NOMO-1 treated with DMSO at 0.1 percent for 48 hours (cell line): Measurements from ENCODE around the gene SPATA32.
A peak's percentile ranks its signal among the peaks of the same experiment; 100 is the strongest.

Experiments
- DNase-seq: peaks from one replicate; lab custom pipeline; 2025; ENCODE audit not compliant: unreplicated experiment; lab: John Stamatoyannopoulos, UW

The SPATA32 gene

GRCh38 chr17:45293413-45294211 is 31.7 kb upstream of the SPATA32 start:
- peak; percentile 60 for DNase-seq

GRCh38 chr17:45292696-45293412 is 31.0 kb upstream of the SPATA32 start:
- no peak for DNase-seq

GRCh38 chr17:45291171-45291805 is 29.4 kb upstream of the SPATA32 start:
- peak; percentile 80 for DNase-seq

DNA sequence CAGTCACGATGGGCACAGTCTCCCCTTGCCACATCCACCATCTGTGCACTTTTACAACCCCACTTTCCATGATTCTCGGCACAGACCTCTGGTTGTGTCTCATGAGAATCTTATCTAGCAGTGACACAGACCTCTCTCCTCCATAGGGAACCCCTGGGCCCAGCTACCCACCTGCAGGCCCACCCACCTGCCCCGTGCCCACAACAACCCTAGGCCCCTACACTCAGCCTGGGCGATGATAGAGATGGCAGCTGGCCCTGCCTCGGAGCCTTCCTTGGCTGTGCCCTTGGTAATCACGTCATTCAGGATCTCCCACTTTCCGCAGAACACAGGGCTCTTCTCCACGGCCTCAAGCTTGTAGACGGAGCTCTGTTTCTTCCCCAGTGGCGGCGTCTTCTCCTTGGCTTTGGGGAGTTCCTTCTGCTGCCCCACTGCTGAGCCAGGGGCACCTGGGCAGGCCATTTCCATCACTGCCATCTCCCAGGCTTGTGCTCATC is 28.4 kb upstream of the SPATA32 start:
- DNase-seq, result no peak

DNA sequence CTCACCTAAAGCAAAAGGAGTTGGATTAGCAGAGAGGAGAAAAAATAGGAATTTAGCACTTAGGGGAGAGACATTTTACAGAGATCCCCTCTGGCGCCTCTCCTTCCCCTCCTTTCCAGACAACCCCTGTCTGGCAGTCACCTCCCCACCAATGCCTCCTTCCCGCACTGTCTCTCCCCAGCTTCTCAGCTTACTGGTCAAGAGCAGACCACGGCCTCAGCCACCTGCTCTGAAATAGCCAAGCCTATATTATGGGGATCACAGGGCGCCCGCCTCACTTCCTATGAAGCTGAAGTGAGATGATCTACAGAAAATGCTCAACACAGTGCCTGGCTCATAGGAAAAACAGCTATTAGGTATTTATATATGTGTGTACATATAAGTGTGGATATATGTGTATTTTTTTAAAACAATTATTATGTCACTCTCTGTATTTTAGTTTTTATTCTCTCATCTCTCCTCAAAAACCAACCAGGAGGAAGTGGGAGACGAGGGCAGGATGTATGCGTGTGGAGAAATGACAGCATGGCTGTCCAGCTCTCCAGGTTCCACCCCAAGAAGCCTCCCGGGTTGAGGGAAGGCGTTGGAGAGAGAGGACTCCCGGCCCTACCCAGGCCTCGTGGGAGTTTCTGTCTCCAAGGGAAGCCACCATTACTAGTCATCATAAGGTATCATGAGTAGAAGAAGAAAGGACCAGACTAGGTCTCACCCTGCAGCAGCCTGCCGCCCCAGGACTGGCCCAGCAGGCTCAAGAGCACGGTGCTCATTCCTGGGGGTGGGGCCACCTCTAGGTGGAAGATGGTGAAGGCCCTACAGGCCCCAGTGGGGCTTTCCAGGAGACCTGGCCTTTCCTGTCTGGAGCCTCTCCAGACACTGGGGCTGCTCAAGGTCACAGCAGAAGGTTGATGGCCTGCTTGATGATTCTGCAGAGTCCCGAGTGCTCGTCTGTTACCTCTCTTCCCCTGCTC is 27.7 kb upstream of the SPATA32 start:
- DNase-seq, result no peak

DNA sequence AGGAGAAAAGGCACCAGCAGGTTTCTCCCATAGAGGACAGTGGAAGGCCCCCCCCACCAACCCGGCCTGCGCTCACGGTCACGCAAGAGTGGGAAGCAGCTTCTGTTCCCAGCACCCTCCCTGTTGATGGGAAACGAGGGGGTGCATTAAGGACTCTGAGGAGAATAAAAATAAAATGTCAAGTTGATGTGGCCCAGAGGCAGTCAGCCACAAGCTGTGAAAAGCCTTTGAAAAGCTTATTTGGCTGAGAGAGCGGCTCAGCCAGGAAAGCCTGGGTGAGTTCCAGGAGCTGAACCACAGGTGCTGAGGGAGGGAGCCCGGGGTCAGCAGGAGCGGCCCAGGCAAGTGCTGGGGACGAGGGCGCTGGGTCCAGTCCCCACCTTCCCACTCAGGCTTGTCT is 26.9 kb upstream of the SPATA32 start:
- DNase-seq, result no peak

DNA sequence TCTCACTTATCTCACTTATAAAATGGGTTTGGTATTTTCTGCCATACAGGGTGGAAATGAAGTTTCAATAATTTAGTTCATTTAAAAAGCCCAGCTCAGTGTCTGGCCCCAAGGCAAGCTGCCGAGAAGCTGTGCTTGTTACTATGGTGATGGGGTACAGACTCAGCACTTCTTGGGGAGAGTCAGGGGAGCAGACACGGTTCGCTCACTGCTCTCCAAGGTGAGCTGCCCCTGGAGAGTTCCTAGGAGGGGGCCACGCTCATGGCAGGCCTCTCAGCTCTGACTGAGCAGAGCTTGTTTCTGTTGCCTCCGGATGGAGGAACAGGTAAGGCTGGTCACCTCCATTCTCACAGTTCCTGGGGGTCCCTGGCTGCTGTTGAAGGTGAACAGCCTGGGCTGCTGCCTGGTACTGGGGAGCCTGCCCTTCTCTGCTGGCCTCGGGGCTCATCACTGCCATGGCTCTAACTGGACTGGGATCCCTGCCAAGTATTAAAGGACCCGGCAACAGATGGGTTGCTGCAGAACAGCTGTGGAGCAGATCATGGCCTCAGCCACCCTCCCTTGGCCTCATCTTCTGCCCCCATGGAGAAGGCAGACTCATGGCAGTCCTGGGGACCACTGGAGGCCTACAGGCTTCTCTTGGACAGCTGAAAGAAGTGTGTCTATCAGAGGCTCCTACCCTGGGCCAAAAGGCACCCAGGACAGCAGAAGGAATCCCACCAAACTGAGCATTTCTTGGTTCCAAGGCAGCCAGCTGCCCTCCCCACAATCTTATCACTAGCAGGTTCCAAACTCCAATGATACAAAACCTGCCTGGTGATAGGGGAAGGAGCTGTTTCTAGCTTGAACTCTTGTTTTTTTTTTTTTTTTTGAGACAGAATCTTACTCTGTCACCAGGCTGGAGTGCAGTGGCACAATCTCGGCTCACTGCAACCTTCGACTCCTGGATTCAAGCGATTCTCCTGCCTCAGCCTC is 25.9 kb upstream of the SPATA32 start:
- no peak for DNase-seq

DNA sequence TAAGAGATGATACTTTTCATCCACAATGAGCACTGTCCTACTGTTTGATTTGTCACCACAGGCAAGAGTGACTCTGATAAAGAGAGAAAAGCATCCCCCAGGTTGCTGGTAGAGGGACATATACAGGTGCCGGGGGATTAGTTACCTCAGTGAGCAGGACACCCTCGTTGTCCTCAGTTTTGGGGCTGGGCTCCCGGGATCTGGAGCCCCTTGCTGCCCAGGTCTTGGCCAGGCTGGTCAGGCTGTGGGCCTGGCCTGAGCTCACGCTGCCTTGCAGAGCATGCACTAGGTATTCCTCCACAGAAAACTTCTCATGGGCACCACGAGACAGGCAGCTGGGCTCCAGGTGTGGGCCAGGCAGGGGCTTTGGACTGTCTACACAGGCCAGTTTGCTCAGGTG is 24.4 kb upstream of the SPATA32 start:
- no peak for DNase-seq

DNA sequence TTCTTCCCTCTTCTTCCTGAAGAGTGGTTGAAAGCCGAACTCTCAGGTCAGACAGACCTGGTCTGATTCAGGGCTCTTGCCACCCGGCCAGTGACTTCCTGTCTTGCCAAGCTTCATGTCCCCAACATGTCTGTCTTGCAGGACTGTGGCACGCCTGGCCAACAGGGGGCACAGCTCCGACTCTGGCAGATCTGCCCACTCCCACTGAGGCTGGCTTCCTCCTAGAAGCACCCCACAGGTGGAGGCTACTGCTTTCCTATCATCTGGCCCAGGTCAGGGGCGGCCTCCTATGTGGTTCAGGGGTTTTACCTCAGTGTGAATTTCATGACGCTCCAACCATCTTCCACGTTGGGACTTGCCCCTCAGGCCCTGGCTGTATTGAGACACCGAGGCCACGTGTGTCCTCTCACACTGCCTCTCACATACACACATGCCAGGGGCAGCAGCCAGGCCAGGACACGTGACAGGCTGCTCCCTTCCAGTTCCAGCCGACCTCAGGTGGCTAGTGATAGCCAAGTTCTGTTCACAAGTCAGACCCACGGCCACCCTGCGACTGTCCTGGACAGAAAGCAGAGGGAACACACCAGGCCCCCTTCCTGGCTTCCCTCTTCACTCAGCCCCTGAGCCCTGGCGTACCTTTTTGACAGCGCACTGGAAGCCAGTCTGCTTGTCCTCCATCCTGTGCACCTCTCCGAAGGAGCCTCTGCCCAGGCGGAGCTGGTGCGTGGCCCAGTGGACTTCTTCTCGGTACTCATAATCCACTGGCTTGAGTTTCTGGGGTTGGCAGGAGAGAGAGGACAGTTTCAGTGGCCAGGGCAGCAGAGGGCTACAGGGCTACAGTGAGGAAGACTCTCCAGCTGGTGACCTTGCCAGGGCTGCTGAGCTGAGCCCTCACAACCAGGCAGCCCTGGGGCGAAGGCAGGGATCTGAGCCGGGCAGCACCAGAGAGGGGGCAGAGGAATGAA is 22.6 kb upstream of the SPATA32 start:
- DNase-seq, result peak; percentile 5

GRCh38 chr17:45283711-45284110 is 21.8 kb upstream of the SPATA32 start:
- no peak for DNase-seq

GRCh38 chr17:45282683-45283644 is 21.1 kb upstream of the SPATA32 start:
- no peak for DNase-seq

GRCh38 chr17:45279898-45280297 is 18.0 kb upstream of the SPATA32 start:
- DNase-seq, result no peak

DNA sequence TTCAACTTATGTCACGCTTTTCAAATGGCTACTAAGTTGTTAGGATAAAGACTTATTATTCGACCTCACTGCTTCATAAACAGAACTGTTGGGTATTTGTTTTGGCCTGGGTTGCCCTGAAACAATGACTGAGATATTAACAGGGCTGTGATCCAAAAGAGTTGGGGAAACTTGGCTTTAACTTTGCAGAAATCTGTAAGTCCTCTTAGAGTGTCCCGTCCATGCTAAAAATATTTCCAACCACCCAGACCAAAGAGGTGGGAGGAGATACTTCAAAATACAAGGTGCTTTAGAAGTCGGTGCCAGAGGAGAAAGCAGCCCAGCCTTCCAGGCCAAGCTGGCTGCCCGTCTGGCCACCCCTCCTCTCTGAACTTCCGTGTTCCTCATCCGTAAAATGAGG is 16.1 kb upstream of the SPATA32 start:
- DNase-seq, result no peak

DNA sequence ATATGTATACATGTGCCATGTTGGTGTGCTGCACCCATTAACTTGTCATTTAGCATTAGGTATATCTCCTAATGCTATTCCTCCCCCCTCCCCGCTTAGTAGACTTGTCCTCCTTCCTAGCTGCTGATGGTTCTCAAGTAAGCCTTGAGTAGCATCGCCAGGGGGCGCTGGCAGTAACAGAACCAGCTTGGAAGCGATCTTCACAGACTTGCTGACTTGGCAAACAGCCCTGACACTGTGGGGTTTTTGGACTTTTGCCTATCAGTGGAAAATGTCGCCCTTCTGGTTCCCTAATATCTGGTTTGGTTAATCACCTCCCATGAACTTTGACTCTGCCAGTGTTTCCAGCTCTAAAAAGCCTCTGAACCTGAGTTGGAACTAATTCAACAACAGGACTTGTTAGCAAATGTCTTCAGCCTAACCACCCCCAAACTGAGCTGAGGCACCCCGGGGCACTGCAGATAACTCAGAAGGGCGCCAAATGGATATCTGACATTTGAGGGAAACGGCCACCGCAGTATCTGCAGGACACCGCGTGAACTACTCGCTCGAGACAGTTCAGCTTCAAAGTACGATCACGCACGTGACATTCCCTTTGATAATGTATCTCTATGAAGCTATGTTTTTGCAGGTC is 15.4 kb upstream of the SPATA32 start:
- peak; percentile 80 for DNase-seq

DNA sequence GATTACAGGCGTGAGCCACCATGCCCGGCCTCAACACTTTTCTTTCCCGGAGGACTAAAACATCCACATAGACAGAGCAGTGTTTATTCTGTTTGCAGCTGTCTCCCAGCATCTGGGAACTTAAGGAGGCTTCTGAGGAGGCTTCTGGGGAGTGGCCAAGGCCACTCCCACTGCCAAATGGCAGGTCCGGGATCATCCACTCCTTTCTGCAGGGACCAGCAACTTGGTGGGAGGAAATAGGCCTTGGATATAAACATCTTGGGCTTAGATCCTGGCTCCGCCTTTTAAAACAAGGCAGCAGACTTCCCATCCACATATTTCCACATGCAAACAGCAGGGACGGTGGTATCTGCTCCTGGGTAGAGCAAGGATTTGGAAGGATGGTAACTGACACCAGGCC is 14.1 kb upstream of the SPATA32 start:
- DNase-seq, result no peak

DNA sequence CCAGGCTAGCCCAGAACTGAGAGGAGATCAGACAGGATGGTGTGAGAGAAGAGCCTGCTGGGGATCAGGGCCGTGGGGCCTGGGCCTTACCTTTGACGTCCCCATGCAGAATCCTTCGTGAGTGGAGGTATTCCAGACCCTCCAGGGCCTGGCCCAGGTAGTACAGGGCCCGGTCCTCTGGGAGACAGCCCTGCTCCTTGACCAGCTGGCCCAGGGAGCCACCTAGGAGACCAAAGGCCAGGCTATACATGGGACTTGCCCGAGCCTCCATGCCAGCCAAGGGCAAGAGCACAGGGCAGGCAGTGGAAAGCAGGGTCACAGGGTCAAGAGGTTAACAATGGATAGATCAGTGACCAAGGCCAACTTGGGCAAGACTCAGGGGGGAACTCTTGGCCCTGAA is 12.1 kb upstream of the SPATA32 start:
- DNase-seq, result no peak

- DNase-seq, result no peak
These were observed 11.7 kb upstream of the SPATA32 start for GRCh38 chr17:45273551-45273957.
